ENCODE data around the gene LXN.
"Not testable (repeated sequence)": the region's sequence is repeated elsewhere in the genome, so short reads cannot be mapped to it uniquely, and the experiment has no call there.

Gene LXN, protein sequence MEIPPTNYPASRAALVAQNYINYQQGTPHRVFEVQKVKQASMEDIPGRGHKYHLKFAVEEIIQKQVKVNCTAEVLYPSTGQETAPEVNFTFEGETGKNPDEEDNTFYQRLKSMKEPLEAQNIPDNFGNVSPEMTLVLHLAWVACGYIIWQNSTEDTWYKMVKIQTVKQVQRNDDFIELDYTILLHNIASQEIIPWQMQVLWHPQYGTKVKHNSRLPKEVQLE

GRCh38 chr3:158672215-158673176 lies at the start of gene LXN:
LXN (minus strand) TSS chr3:158672648; CDS start chr3:158672478, 170 bp downstream.
- DNase-seq (ENCODE audit: low read depth, low spot score), result peak; percentile 92

- no peak for DNase-seq (ENCODE audit: low read depth, low spot score)
These were observed 49.7 kb upstream of the LXN start for GRCh38 chr3:158722108-158722507.

DNA sequence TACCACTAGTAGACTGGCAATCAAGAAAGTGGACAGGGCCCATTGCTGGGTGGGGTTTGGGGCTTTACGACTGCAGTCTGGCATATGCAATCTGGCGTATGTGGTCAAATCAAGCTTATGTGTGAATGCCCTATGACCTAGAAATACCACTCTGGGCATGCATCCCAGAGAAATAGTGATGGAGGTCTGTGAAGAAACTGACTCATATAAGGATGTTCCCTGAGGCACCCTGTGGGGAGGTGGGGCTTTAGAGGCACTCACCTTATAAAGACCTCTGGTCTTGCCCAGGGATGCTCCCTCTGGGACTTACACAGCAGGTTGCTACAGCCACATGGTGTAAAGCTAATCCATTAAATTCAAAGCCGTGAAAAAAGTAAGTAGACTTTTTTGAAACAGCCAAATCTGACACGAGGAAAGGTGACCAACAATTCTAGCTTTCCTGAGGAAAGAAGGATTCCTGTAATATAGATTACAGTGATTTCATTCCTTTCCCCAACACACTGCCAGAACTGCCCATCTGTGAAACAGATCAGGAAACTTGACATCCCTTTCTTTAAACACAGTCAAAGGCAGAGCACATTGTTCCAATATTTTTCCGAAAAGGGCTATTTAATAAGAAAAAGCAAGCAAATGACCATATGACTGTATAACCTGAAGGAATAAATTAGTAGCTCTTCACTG lies 46.2 kb upstream of the LXN start:
- peak; percentile 95 for DNase-seq (ENCODE audit: low read depth, low spot score)

- no peak for DNase-seq (ENCODE audit: low read depth, low spot score)
These were observed 45.1 kb upstream of the LXN start for GRCh38 chr3:158717576-158717975.

DNA sequence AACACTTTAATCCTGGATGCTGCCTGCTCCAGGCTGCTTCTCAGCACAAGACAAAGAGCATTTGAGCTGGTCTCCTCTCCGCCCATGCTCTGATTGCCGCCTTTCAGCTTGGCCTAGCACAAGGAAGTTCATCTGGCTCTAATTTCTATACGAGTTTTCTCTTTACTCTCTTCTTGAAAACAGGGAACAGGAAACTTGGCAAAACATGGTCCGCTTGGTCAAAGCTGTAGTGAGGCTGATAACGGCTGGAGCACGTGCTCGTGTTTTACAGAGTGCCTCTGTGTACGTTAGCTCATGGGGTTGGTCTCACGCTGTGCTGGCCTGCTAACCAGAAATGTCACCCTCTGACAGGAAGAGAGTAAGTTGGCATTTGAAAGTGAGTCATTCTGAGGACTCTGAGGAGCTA lies 40.6 kb upstream of the LXN start:
- DNase-seq (ENCODE audit: low read depth, low spot score), result peak; percentile 59

- no peak for DNase-seq (ENCODE audit: low read depth, low spot score)
These were observed 40.0 kb upstream of the LXN start for GRCh38 chr3:158712443-158712842.

DNA sequence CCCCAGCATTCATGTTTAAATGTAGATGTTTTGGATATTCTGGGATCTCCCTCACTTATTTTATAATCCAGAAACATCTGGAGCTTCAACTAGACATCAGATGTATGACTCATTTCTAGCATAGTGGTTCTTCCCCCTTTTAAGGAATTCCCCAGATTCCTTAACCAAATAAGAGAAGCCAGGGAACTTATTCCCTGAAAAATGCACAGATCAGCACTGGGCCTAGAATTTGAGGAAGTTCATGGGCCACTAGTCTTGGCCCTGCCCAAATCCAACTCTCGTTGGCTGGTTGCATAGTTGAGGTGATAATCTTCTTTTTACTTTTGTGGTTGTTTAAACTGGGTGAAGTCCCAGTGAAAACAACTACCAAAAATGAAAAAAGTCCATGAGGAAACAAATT lies 39.4 kb upstream of the LXN start:
- DNase-seq (ENCODE audit: low read depth, low spot score), result peak; percentile 81

- DNase-seq (ENCODE audit: low read depth, low spot score), result no peak
These were observed 38.2 kb upstream of the LXN start for GRCh38 chr3:158710601-158711000.

DNA sequence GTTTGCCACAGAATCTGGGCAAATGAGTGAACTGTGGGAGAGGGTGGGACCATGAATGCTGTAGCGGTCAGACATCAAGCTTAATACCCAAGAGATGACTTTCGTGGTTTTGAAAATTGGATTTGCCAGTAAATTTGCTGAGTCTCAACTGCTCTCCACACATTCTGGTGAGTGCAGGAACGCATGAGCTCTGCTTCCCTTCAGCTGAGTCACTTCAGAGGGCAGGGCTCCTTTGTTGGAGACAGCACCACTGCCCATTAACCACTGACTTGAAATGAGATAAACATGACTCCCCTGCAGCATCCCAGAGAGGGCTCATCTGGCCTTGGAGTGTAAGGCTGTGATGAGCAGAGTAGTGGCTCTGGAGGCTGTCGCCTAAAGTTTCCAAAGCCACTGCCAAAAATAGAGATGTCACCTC lies 37.2 kb upstream of the LXN start:
- DNase-seq (ENCODE audit: low read depth, low spot score), result peak; percentile 98

DNA sequence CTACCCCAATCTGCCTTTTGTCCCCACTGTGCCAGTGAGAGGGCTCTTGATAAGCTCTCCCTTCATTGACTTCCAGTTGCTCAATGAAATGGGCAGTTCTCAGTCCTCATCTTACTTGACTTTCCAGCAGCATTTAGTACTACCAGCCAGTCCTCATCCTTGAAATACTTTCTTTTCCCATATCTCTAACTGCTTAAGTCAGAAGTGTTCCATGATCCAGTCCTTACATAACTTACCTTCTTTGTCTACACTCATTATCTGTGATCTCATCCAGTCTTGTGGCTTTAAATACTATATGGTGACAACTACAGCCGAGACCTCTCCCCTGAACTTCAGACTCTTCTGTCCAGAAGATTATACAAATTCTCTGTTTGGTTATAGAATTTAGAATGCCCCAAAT lies 31.1 kb upstream of the LXN start:
- no peak for DNase-seq (ENCODE audit: low read depth, low spot score)

GRCh38 chr3:158702815-158703481 lies 30.5 kb upstream of the LXN start:
- DNase-seq (ENCODE audit: low read depth, low spot score), result peak; percentile 42

- peak; percentile 37 for DNase-seq (ENCODE audit: low read depth, low spot score)
These were observed 29.1 kb upstream of the LXN start for GRCh38 chr3:158701420-158702065.

DNA sequence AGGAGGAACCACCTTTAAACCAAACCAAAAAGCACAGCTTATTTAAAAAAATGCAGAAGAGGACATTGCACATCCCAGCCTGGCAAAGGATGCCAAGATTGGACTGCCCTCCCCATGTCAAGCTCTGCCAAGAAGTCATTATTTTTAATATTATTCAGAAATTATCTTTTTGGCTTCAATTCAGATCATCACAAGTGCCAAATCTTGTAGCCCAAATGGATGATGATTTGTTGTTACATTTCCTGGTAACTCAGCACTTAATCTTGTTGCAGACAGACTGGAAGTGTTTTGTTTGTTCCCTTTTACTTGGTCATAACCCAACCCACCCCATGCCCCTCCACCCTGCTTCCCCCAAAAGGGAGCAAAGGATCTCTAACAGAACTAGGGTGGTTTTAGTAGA lies 28.1 kb upstream of the LXN start:
- peak; percentile 28 for DNase-seq (ENCODE audit: low read depth, low spot score)

- peak; percentile 27 for DNase-seq (ENCODE audit: low read depth, low spot score)
These were observed 24.2 kb upstream of the LXN start for GRCh38 chr3:158696618-158697017.

- DNase-seq (ENCODE audit: low read depth, low spot score), result not testable (repeated sequence)
These were observed 21.5 kb upstream of the LXN start for GRCh38 chr3:158693866-158694456.

DNA sequence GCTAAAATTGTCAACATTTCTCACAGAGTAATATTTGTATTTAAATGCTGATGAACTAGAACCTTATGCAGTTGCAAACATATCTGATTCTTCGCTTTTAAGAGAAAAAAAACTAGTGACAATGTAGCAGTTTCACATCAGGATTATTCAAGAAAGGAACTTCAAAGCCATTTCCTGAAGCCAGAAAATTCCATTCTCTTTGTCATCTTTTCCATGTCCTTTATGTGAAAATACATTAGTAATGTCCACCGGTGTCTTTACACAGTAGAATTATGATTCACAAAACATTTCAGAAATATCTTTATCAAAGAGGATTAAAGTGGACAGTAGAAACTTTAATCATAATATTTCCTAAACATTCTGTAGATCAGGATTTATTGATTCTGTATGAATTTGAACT lies 12.7 kb upstream of the LXN start:
- DNase-seq (ENCODE audit: low read depth, low spot score), result no peak

DNA sequence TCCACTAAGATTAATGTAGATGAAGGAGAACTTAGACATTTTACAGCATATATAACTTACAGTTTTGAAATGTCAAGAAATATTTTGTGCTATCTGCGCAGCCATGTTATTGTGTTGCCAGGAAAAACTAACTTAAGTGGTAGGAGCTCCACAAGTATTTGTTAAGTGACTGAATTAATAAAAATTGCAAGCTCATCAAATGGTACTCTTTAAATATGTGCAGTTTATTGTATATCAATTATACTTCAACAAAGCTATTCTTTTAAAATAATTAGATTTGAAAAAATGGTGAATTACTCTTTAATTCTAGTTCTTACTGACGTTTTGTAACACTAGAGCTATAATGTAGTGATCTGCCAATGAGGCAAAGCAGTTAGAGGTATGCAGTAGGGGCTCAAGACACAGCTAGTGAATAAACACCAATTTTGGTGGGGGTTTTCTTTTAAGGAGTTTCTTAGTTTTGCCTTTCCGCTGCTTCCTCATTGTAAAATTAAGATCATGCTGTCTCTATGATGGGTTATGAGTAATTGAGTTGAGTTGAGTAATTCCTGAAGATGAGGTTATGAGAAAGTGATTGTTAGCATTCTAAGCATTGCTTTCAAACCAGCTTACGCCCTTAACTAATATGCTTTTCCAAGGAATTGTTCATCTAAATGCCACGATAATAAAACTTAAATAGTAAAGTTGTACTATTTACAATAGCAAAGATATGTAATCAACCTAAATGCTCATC lies 10.9 kb upstream of the LXN start:
- peak; percentile 21 for DNase-seq (ENCODE audit: low read depth, low spot score)

DNA sequence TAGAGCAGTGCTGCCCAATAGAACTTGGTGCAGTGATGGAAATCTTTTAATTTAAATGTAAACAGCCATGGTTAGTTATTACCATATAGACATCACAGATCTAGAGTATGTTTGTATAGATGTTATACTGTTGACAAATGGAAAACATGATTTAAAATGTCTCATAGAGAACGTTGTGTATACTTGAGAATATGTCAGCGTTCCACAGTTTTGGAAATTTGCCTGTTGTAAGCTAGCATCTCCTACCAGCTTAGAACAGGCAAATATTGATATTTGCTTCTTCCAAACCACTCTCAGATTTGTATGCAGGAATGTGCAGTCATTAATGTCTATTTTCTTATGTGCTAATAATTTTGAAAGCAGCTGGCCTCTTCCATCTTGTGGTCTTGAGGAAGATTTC lies 8.4 kb upstream of the LXN start:
- DNase-seq (ENCODE audit: low read depth, low spot score), result no peak

DNA sequence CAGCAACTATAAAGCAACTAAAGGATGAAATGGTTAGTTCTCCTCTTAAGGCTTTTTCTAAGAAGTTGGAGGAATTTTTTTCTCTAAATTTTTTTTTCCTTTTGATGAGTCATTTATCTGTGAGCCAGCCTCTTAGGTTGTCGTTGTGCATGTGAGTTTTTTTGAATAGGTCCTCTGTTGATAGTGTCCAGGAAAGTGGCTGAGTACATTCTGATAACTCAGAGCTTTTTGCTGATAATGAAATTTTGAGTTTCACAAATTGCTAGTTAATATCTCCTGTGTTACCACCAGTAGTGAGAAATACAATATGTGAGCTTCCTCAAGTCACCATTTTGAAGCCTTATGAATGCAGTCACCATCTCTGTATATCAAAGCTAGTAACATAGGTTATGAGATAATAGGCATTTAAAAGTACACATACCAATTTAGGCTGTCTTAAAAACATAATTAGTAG lies 7.1 kb upstream of the LXN start:
- DNase-seq (ENCODE audit: low read depth, low spot score), result peak; percentile 16

- DNase-seq (ENCODE audit: low read depth, low spot score), result no peak
These were observed 6.2 kb upstream of the LXN start for GRCh38 chr3:158678687-158679086.

Data from astrocyte of the hippocampus (primary cell).